Neutrophil (primary cell): ENCODE results near the gene RSRC1.
"Not testable (repeated sequence)": the region's sequence is repeated elsewhere in the genome, so short reads cannot be mapped to it uniquely, and the experiment has no call there.

Source experiments
- H3K27ac ChIP-seq: fragments of 200-600 bp; sonication (generic); 2 replicates; pipeline ENCODE4 v1.5.1; 2016; ENCODE audit warnings: mild to moderate bottlenecking, moderate library complexity
- H3K27me3 ChIP-seq: fragments of 200-600 bp; sonication (generic); 2 replicates; pipeline ENCODE4 v1.6.0; 2016; ENCODE audit warnings: mild to moderate bottlenecking
- H3K36me3 ChIP-seq: fragments of 200-600 bp; sonication (generic); 2 replicates; pipeline ENCODE4 v1.5.1; 2017
- H3K4me1 ChIP-seq, 2 experiments: fragments of 200-600 bp in 1 of 2; sonication (generic) in 1 of 2; 1 replicate in 1 of 2; 2 replicates in 1 of 2; pipeline versions ENCODE4 v1.5.1 to v1.6.1; 2013 to 2016; ENCODE audit warnings: low read depth in 1 of 2, low read length in 1 of 2, mild to moderate bottlenecking in 1 of 2, moderate library complexity in 1 of 2; ENCODE audit not compliant: control insufficient read depth in 1 of 2, insufficient read depth in 1 of 2
- H3K4me3 ChIP-seq, 2 experiments: fragments of 200-600 bp in 1 of 2; sonication (generic) in 1 of 2; 1 replicate in 1 of 2; 2 replicates in 1 of 2; pipeline ENCODE4 v1.5.1; 2013 to 2016; ENCODE audit warnings: low read depth in 1 of 2, low read length in 1 of 2, mild to moderate bottlenecking in 1 of 2, moderate library complexity in 1 of 2
- H3K9me3 ChIP-seq: fragments of 200-600 bp; sonication (generic); 2 replicates; pipeline ENCODE4 v1.5.1; 2016
- TF ChIP-seq, protein P1 (sequence below): fragments of 200-600 bp; sonication (generic); IDR thresholded peaks from 2 replicates; pipeline ENCODE4 v1.5.1; 2016; ENCODE audit warnings: antibody characterized with exemption

The RSRC1 gene

DNA sequence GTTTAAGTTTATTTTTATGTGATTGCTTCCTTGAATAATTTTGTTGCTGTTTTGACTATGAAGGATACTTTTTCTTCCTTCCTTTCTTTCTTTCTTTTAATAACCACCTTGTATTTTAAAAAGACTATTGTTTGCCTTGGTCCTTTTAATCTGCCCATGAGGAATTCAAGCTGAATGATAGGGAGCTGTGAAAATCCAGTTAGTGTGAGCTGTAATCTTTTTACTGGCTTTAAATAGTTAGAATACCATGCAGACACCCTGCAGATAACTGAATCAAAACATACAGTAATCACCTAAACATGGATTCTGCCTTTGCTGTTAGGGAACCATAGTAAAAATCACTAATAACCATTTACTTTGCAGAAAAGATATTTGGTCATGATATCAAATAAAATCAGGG lies 110.7 kb downstream of the RSRC1 start:
- no peaks in the 10 kb centered on the region for H3K4me1 ChIP-seq
- H3K9me3 ChIP-seq, result no peaks in the 10 kb centered on the region
- H3K36me3 ChIP-seq, result no peaks in the 10 kb centered on the region
- H3K4me3 ChIP-seq, result no peak overlapping the region
- TF ChIP-seq, protein P1, sequence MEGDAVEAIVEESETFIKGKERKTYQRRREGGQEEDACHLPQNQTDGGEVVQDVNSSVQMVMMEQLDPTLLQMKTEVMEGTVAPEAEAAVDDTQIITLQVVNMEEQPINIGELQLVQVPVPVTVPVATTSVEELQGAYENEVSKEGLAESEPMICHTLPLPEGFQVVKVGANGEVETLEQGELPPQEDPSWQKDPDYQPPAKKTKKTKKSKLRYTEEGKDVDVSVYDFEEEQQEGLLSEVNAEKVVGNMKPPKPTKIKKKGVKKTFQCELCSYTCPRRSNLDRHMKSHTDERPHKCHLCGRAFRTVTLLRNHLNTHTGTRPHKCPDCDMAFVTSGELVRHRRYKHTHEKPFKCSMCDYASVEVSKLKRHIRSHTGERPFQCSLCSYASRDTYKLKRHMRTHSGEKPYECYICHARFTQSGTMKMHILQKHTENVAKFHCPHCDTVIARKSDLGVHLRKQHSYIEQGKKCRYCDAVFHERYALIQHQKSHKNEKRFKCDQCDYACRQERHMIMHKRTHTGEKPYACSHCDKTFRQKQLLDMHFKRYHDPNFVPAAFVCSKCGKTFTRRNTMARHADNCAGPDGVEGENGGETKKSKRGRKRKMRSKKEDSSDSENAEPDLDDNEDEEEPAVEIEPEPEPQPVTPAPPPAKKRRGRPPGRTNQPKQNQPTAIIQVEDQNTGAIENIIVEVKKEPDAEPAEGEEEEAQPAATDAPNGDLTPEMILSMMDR, result no peak
- no peaks in the 10 kb centered on the region for H3K27me3 ChIP-seq
- H3K27ac ChIP-seq, result no peak overlapping the region

GRCh38 chr3:158221426-158221825 lies 111.5 kb downstream of the RSRC1 start:
- Histone ChIP-seq H3K36me3 (no peaks in the 10 kb centered on the region), H3K4me1 (no peaks in the 10 kb centered on the region), H3K4me3 (no peak overlapping the region), H3K27ac (no peak overlapping the region), H3K27me3 (no peaks in the 10 kb centered on the region), H3K9me3 (no peaks in the 10 kb centered on the region)
- TF ChIP-seq, protein P1, result no peak

DNA sequence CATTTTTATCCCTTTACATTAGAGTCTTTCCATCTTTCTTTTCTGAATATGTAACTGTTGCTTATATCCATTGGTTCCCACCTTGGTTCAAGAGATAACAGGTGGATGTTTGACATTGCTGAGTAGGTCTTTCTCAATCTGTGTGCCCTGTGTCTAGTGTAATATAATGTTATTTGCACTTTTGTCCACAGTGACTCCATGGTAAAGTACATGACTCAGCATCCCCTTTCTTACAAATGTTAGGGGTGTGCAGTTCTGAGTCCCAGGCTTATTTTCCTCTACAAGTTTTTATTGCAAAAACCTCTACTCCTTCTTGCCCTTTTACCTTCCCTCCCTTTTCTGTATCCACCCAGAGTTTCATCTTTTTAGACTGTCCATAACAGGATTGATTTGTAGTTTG lies 116.5 kb downstream of the RSRC1 start:
- H3K36me3 ChIP-seq, result no peaks in the 10 kb centered on the region
- TF ChIP-seq, protein P1, result no peak
- H3K9me3 ChIP-seq, result no peaks in the 10 kb centered on the region

DNA sequence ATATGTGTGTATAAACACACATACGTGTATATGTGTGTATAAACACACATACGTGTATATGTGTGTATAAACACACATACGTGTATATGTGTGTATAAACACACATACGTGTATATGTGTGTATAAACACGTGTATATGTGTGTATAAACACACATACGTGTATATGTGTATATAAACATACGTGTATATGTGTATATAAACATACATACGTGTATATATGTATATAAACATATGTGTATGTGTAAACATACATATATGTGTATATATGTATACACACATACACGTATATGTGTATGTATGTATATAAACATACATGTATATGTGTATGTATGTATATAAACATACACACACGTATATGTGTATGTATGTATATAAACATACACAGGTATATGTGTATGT lies 119.1 kb downstream of the RSRC1 start:
- not testable (repeated sequence) for H3K27ac ChIP-seq, H3K4me1 ChIP-seq, H3K27me3 ChIP-seq, H3K9me3 ChIP-seq, H3K36me3 ChIP-seq, H3K4me3 ChIP-seq

More for the DNA sequence above, 116.5 kb downstream of the RSRC1 start:
- no peak overlapping the region for H3K27ac ChIP-seq
- no peaks in the 10 kb centered on the region for H3K4me1 ChIP-seq
- H3K4me3 ChIP-seq, result no peak overlapping the region
- H3K27me3 ChIP-seq, result no peaks in the 10 kb centered on the region

GRCh38 chr3:158233791-158234190 lies 123.9 kb downstream of the RSRC1 start:
- TF ChIP-seq, protein P1, result no peak
- no peak overlapping the region for H3K4me3 ChIP-seq
- H3K27me3 ChIP-seq, result no peaks in the 10 kb centered on the region

DNA sequence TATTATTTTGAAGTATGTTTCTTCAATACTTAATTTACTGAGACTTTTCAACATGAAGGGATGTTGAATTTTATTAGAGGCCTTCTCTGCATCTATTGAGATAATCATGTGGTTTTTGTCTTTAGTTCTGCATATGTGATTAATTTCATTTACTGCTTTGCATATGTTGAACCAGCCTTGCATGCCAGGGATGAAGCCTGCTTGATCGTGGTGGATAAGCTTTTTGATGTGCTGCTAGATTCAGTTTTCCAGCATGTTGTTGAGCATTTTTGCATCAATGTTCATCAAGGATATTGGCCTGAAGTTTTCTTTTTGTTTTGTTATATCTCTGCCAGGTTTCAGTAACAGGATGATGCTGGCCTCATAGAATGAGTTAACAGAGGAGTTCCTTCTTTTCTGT lies 134.4 kb downstream of the RSRC1 start:
- H3K9me3 ChIP-seq, result no peaks in the 10 kb centered on the region
- H3K27me3 ChIP-seq, result no peaks in the 10 kb centered on the region
- H3K36me3 ChIP-seq, result no peaks in the 10 kb centered on the region
- TF ChIP-seq, protein P1, result no peak
- H3K27ac ChIP-seq, result no peak overlapping the region
- H3K4me1 ChIP-seq, result no peaks in the 10 kb centered on the region
- H3K4me3 ChIP-seq, result no peak overlapping the region

More at GRCh38 chr3:158233791-158234190, 123.9 kb downstream of the RSRC1 start:
- Histone ChIP-seq H3K4me1 (no peaks in the 10 kb centered on the region), H3K27ac (no peak overlapping the region), H3K36me3 (no peaks in the 10 kb centered on the region), H3K9me3 (no peaks in the 10 kb centered on the region)
